Measurements from ENCODE around the gene DUSP1.

The DUSP1 gene

GRCh38 chr5:172741206-172741582, 29.8 kb downstream of the DUSP1 start:
- no peak for DNase-seq

- no peak for DNase-seq
Measured at GRCh38 chr5:172740428-172741205, 30.4 kb downstream of the DUSP1 start.

GRCh38 chr5:172739375-172739774, 31.6 kb downstream of the DUSP1 start:
- no peak for DNase-seq

GRCh38 chr5:172736508-172737135, 34.4 kb downstream of the DUSP1 start:
- no peak for DNase-seq

- DNase-seq, result no peak
Measured at GRCh38 chr5:172735141-172735831, 35.7 kb downstream of the DUSP1 start.

- no peak for DNase-seq
Measured at GRCh38 chr5:172733974-172734346, 37.0 kb downstream of the DUSP1 start.

GRCh38 chr5:172733131-172733973, 37.6 kb downstream of the DUSP1 start:
- DNase-seq, result no peak

GRCh38 chr5:172732201-172732865, 38.7 kb downstream of the DUSP1 start:
- DNase-seq, result no peak

- no peak for DNase-seq
Measured at GRCh38 chr5:172731680-172732074, 39.3 kb downstream of the DUSP1 start.

- DNase-seq, result no peak
Measured at GRCh38 chr5:172730981-172731679, 39.9 kb downstream of the DUSP1 start.

GRCh38 chr5:172730222-172730621, 40.8 kb downstream of the DUSP1 start:
- no peak for DNase-seq

GRCh38 chr5:172729588-172729987, 41.4 kb downstream of the DUSP1 start:
- DNase-seq, result no peak

- DNase-seq, result no peak
Measured at GRCh38 chr5:172728481-172729241, 42.3 kb downstream of the DUSP1 start.

GRCh38 chr5:172727551-172727950, 43.4 kb downstream of the DUSP1 start:
- DNase-seq, result no peak

- no peak for DNase-seq
Measured at GRCh38 chr5:172726966-172727365, 44.0 kb downstream of the DUSP1 start.

- no peak for DNase-seq
Measured at GRCh38 chr5:172725785-172726184, 45.2 kb downstream of the DUSP1 start.

GRCh38 chr5:172725273-172725672, 45.7 kb downstream of the DUSP1 start:
- no peak for DNase-seq

- DNase-seq, result no peak
Measured at GRCh38 chr5:172724242-172725183, 46.5 kb downstream of the DUSP1 start.

- DNase-seq, result no peak
Measured at GRCh38 chr5:172723508-172723907, 47.5 kb downstream of the DUSP1 start.

GRCh38 chr5:172722327-172722815, 48.6 kb downstream of the DUSP1 start:
- no peak for DNase-seq

Data from hematopoietic multipotent progenitor cell treated with erythropoietin and hydrocortisone succinate and interleukin-3 and kit ligand, for 4 days (in vitro differentiated cells).